ENCODE data around the gene SCARB2. TPM values are rescaled to one million over a fixed set of nuclear protein-coding genes. Genes with fewer than 3 reads are reported as not detected.

Gene SCARB2, protein sequence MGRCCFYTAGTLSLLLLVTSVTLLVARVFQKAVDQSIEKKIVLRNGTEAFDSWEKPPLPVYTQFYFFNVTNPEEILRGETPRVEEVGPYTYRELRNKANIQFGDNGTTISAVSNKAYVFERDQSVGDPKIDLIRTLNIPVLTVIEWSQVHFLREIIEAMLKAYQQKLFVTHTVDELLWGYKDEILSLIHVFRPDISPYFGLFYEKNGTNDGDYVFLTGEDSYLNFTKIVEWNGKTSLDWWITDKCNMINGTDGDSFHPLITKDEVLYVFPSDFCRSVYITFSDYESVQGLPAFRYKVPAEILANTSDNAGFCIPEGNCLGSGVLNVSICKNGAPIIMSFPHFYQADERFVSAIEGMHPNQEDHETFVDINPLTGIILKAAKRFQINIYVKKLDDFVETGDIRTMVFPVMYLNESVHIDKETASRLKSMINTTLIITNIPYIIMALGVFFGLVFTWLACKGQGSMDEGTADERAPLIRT
- 1 to 10 TPM; 7.0 to 8.2 TPM for total RNA-seq

DNA sequence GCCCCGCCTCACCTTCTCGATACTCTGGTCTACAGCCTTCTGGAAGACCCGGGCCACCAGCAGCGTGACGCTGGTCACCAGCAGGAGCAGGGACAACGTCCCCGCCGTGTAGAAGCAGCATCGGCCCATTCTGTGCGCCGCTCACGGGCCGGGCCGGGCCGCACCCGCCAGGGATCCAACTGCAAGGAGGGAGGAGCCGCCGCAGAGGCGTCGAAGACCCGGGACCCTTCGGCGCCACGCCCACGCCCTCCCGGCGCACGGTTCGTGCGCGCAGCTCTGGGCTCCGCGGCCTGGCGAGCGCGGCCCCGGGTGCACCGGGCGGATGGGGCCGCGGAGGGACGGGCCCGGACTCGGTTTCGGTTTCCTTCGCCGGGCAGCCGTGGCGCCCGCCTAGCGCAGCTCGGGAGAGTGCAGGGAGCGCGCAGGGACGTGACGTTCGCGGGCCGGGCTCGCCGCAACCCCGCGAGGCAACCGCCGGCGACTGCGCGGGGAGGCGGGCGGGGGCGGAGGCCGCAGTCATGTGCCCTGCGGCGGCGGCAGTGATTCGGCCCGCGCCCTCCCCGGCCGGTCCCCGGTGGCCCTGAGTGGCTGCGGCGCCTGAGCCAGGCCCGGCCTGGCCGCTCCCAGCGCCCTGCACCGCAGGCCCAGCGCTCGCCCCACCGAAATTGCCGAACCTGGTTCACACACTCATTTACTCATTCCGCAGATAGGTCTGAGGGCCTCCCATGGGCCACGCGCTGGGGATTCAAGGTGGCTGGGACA lies at the start of gene SCARB2:
Gene SCARB2 (minus strand): TSS at position 410 of the 762 bp plus-strand sequence. CDS start 281 bp downstream, at position 129.
- Mint-ChIP-seq H3K36me3 (no peaks in the 10 kb centered on the region), H3K9me3 (no peaks in the 10 kb centered on the region)
- POLR2A ChIA-PET = no interaction called here

DNA sequence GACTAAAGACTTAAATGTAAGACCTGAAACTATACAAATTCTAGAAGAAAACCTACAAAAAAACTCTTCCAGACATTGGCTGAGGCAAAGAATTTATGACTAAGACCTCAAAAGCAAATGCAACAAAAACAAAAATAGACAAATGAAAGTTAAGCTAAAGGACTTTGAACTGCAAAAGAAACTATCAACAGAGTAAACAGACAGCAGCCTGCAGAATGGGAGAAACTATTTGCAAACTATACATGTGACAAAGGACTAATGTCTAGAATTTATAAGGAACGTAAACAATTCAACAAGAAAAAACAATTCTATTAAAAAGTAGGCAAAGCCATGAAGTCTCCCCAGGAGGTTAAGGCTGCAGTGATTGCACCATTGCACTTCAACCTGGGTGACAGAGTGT lies 46.9 kb upstream of the SCARB2 start:
- H3K4me3 Mint-ChIP-seq = no peak overlapping the region
- POLR2A ChIA-PET = no interaction called here
- DNase-seq = no peak

More for the DNA sequence above, at the start of gene SCARB2:
- Mint-ChIP-seq H3K4me3 (peak within 1 kb of the TSS; percentile 70), H3K27me3 (no peaks in the 10 kb centered on the region), H3K4me1 (ENCODE audit: low read depth) (peaks cover 25% of the 10 kb centered on the region), H3K27ac (peak within 1 kb of the TSS; percentile 44)
- CTCF ChIA-PET = interaction anchor here (1.1 to 2.9 kb wide), 3 partner anchors 34 to 291 kb away, joined by 3 to 14 read pairs (median 5); no protein-coding TSS in a partner anchor
- DNase-seq = peak; percentile 75
- intact Hi-C loops (cut with micrococcal nuclease) = loop anchor here (1.0 to 10.0 kb wide), 4 partner anchors 66 to 864 kb away; partner anchors contain the start of genes CCNI, NUP54, RCHY1 and THAP6

DNA sequence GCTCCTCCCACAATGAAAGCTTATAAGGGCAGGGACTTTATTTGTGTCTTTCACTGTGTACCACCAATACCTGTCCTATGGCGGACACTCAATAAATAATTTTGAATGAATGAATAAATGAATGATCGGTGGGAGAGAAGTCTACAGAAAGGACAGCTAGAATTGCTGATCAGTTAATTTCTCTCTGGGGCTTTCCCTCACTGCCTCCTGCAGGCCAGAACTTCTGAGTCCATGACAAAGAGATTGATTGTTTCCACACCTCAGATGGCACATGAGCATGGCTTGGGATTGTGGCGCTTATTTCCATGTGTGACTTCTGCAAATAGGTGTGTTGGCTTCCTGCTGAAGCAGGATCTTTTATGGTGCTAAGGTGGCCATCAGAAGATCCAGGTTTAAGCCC lies 44.2 kb upstream of the SCARB2 start:
- no peaks in the 10 kb centered on the region for H3K36me3 Mint-ChIP-seq
- DNase-seq = no peak
- H3K4me3 Mint-ChIP-seq = no peak overlapping the region
- H3K27me3 Mint-ChIP-seq = peaks cover 26% of the 10 kb centered on the region
- ChIA-PET CTCF (interaction anchor here (1.0 kb wide), 1 partner anchor 120 kb away, joined by 3 read pairs; no protein-coding TSS in a partner anchor), POLR2A (no interaction called here)
- no peaks in the 10 kb centered on the region for H3K4me1 Mint-ChIP-seq (ENCODE audit: low read depth)
- H3K27ac Mint-ChIP-seq = no peak overlapping the region
- intact Hi-C loops (cut with micrococcal nuclease) = no loop called here
- H3K9me3 Mint-ChIP-seq = no peaks in the 10 kb centered on the region

More for the DNA sequence above, 46.9 kb upstream of the SCARB2 start:
- Mint-ChIP-seq H3K4me1 (ENCODE audit: low read depth) (no peaks in the 10 kb centered on the region), H3K9me3 (no peaks in the 10 kb centered on the region), H3K27me3 (peaks cover 11% of the 10 kb centered on the region), H3K36me3 (no peaks in the 10 kb centered on the region), H3K27ac (no peak overlapping the region)
- intact Hi-C loops (cut with micrococcal nuclease) = no loop called here
- CTCF ChIA-PET = interaction anchor here (0.5 to 1.2 kb wide), 2 partner anchors 9 to 117 kb away, joined by 3 read pairs; no protein-coding TSS in a partner anchor

DNA sequence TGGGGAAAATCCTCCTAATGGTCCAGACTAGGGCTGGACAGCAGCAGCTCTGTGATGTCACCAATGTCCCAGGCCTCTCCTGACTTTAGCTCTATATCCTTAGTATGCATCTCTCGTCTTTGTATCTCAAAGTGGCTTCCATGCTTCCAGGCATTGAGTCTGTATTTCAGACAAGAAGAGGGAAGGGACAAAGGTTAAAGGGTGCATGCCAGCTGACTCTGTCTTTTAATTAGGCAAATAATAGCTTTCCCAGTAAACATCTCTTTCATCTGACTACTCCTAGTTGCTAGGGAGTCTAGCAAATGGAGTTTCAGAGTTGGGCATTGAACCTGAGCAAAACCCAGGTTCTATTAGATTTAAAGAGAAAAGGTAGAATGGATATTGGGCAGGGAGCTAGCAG lies 43.3 kb upstream of the SCARB2 start:
- POLR2A ChIA-PET = no interaction called here
- no peaks in the 10 kb centered on the region for H3K4me1 Mint-ChIP-seq (ENCODE audit: low read depth)
- no peak overlapping the region for H3K27ac Mint-ChIP-seq
- no peak for DNase-seq
- no peaks in the 10 kb centered on the region for H3K36me3 Mint-ChIP-seq
- CTCF ChIA-PET = interaction anchor here (1.4 kb wide), 1 partner anchor 77 kb away, joined by 3 read pairs; no protein-coding TSS in a partner anchor
- H3K4me3 Mint-ChIP-seq = no peak overlapping the region
- no peaks in the 10 kb centered on the region for H3K9me3 Mint-ChIP-seq
- peaks cover 33% of the 10 kb centered on the region for H3K27me3 Mint-ChIP-seq
- intact Hi-C loops (cut with micrococcal nuclease) = no loop called here

DNA sequence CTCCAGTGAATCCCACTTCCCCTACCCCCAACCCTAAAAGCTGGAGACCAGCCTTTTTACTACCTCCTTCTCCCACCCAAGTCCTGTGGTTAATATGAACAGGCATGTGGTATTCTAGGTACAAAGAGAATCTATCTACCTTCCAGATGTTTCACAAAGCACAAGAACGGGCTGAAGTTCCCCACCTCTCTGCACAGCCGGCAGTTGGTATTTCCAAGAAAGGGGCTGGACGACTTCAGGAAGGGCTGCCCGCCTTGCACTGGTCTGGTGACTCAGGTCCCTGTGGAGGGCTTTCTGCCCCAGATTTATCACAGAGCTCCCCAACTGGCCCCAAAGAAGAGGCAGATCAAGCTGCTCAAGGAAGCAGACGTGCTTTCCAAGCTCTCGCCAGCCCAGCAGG lies 42.4 kb upstream of the SCARB2 start:
- intact Hi-C loops (cut with micrococcal nuclease) = no loop called here
- Mint-ChIP-seq H3K9me3 (no peaks in the 10 kb centered on the region), H3K36me3 (no peaks in the 10 kb centered on the region), H3K27me3 (peaks cover 38% of the 10 kb centered on the region), H3K4me3 (no peak overlapping the region), H3K4me1 (ENCODE audit: low read depth) (peaks cover 5% of the 10 kb centered on the region), H3K27ac (no peak overlapping the region)
- ChIA-PET CTCF (interaction anchor here (1.4 to 1.7 kb wide), 2 partner anchors 76 to 122 kb away, joined by 3 to 6 read pairs; no protein-coding TSS in a partner anchor), POLR2A (no interaction called here)
- no peak for DNase-seq

DNA sequence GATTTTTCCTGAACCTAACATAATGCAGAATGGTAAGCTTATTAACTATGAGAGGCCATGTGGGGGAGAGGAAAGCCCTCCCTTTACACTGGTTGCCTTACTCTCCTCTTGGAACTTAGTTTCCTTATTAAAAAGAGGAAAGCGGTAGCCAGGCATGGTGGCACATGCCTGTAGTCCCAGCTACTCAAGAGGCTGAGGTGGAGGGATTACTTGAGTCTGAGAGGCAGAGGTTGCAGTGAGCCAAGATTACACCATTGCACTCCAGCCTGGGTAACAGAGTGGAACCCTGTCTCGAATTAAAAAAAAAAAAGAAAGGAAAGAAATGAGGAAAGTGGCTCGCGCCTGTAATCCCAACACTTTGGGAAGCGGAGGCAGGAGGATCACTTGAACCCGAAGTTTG lies 39.9 kb upstream of the SCARB2 start:
- H3K27me3 Mint-ChIP-seq = peaks cover 52% of the 10 kb centered on the region
- DNase-seq = no peak
- H3K36me3 Mint-ChIP-seq = no peaks in the 10 kb centered on the region
- no peaks in the 10 kb centered on the region for H3K9me3 Mint-ChIP-seq
- peaks cover 8% of the 10 kb centered on the region for H3K4me1 Mint-ChIP-seq (ENCODE audit: low read depth)
- no peak overlapping the region for H3K27ac Mint-ChIP-seq
- H3K4me3 Mint-ChIP-seq = no peak overlapping the region
- intact Hi-C loops (cut with micrococcal nuclease) = loop anchor here (5.0 kb wide), 3 partner anchors 54 to 124 kb away; partner anchors contain the start of gene STBD1
- CTCF ChIA-PET = interaction anchor here (1.3 to 2.1 kb wide), 2 partner anchors 9 to 124 kb away, joined by 4 to 10 read pairs; no protein-coding TSS in a partner anchor
- POLR2A ChIA-PET = no interaction called here

DNA sequence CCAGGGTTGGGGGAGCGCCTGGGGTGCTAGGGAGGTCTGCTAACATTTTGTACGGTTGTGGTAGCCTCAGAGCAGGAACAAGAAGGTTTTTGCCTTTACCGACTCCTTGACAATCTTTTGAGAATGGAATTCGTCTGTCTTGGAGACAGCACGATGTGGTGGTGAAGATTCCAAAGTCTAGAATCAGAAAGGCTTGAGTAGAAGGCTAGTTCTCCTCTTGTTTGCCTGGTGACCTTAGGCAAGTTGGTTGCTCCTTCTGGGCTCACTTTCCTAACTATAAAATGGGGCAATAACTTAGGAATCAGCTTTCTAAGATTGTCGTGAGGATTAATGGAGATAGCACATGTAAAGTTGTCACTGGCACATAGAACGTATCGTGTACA lies 38.6 kb upstream of the SCARB2 start:
- Mint-ChIP-seq H3K9me3 (no peaks in the 10 kb centered on the region), H3K36me3 (no peaks in the 10 kb centered on the region), H3K4me1 (ENCODE audit: low read depth) (peaks cover 8% of the 10 kb centered on the region), H3K27me3 (peaks cover 54% of the 10 kb centered on the region), H3K4me3 (no peak overlapping the region), H3K27ac (no peak overlapping the region)
- ChIA-PET POLR2A (no interaction called here), CTCF (interaction anchor here (1.1 to 2.1 kb wide), 2 partner anchors 73 to 126 kb away, joined by 3 to 10 read pairs; no protein-coding TSS in a partner anchor)
- intact Hi-C loops (cut with micrococcal nuclease) = loop anchor here (5.0 kb wide), 3 partner anchors 55 to 125 kb away; partner anchors contain the start of gene STBD1
- DNase-seq = no peak

DNA sequence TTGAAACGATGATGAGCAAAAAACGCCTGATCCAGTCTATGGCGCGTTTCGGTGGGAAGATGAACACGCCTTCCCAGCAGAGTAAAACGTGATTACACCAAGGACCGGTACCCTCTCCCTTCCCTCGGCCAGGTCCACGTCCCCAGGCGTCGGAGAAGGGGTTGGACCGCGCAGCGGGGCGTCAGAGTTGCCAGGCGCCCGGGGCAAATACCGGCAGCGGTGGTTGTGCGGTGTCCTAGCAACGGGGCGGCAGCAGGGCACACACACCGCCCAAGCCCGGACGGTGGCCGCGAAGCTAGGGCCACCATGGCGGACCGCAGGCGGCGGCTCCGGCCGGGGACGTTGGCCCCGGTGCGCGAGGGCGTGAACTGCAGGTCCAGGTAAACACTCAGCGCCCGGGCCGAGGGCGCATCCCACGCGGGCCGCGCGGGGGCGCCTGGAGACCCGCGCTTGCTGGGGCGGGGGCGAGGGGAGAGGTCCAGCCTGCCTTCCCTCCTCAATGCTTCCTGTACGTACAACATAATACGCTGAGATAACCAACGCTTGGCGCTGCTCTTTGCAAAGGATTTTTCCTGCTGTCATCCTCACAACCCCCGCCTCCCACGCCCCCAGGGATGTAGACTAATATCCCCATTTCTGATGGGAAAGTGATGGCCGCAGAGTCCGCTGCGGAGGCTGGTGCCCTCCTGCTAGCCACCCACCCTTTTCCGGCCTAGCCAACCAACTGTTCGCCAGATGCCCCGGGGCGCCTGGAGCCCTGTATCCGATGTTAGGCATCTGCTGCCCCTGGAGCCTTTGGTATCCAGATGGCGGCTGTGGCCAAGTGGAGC lies 38.0 kb upstream of the SCARB2 start, which contains the start of gene FAM47E:
Gene FAM47E (plus strand): TSS at position 281 of the 830 bp plus-strand sequence. CDS start 26 bp downstream, at position 307.
- Mint-ChIP-seq H3K27ac (no peak within 1 kb of the TSS), H3K4me3 (peak within 1 kb of the TSS; percentile 69), H3K36me3 (no peaks in the 10 kb centered on the region), H3K27me3 (peaks cover 53% of the 10 kb centered on the region), H3K9me3 (no peaks in the 10 kb centered on the region), H3K4me1 (ENCODE audit: low read depth) (peaks cover 8% of the 10 kb centered on the region)
- intact Hi-C loops (cut with micrococcal nuclease) = loop anchor here (5.0 kb wide), 3 partner anchors 56 to 126 kb away; partner anchors contain the start of gene STBD1
- POLR2A ChIA-PET = no interaction called here
- peak; percentile 55 for DNase-seq
- CTCF ChIA-PET = interaction anchor here (0.8 to 2.1 kb wide), 4 partner anchors 11 to 126 kb away, joined by 3 to 10 read pairs (median 4); no protein-coding TSS in a partner anchor

DNA sequence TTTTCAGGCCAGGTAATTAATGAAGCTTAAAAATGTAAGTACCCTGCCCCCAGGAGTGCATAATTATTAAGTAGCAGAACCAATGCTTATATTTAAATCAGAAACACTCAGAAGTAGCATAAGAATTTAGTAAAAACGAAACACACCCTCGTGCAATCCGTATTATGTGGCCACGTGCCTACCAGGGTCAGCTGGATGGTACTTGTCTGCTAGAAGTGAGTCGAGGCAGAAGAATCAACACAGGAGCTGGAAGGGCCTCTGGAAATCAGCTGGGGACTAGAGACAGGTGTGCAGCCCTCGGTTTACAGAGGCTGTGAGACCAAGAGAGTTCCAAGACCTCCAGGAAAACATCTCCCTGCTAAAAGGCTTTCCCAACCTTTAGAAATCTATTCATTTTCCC lies 37.3 kb upstream of the SCARB2 start:
- CTCF ChIA-PET = interaction anchor here (0.8 to 1.4 kb wide), 3 partner anchors 11 to 127 kb away, joined by 3 to 6 read pairs (median 5); no protein-coding TSS in a partner anchor

DNA sequence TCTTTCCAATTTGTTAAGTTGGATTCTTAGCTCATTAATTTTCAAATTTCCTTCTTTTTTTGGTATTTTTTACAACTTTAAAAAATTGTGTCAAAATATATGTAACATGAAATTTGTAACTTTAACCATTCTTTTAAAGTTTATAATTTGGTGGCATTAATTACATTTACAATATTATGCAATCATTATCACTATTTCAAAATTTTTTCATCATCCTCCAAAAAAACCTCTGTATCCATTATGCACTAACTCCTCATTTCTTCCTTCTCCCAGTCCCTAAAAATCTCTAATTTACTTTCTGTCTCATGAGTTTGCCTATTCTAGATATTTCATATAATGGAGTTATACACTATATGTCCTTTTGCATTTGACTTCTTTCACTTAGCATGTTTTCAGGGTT lies 33.2 kb upstream of the SCARB2 start:
- no peak overlapping the region for H3K27ac Mint-ChIP-seq
- peaks cover 33% of the 10 kb centered on the region for H3K27me3 Mint-ChIP-seq
- ChIA-PET POLR2A (no interaction called here), CTCF (no interaction called here)
- H3K4me3 Mint-ChIP-seq = no peak overlapping the region
- peaks cover 8% of the 10 kb centered on the region for H3K4me1 Mint-ChIP-seq (ENCODE audit: low read depth)
- no peaks in the 10 kb centered on the region for H3K9me3 Mint-ChIP-seq
- H3K36me3 Mint-ChIP-seq = no peaks in the 10 kb centered on the region
- intact Hi-C loops (cut with micrococcal nuclease) = no loop called here
- DNase-seq = no peak

More for the DNA sequence above, 37.3 kb upstream of the SCARB2 start:
- Mint-ChIP-seq H3K27ac (no peak overlapping the region), H3K9me3 (no peaks in the 10 kb centered on the region), H3K36me3 (no peaks in the 10 kb centered on the region), H3K27me3 (peaks cover 49% of the 10 kb centered on the region), H3K4me1 (ENCODE audit: low read depth) (peaks cover 8% of the 10 kb centered on the region), H3K4me3 (peak overlapping the region; percentile 69)
- POLR2A ChIA-PET = interaction anchor here (0.5 kb wide), 1 partner anchor 338 kb away, joined by 4 read pairs; no protein-coding TSS in a partner anchor
- intact Hi-C loops (cut with micrococcal nuclease) = loop anchor here (5.0 kb wide), 3 partner anchors 56 to 126 kb away; partner anchors contain the start of gene STBD1
- DNase-seq = peak; percentile 23

DNA sequence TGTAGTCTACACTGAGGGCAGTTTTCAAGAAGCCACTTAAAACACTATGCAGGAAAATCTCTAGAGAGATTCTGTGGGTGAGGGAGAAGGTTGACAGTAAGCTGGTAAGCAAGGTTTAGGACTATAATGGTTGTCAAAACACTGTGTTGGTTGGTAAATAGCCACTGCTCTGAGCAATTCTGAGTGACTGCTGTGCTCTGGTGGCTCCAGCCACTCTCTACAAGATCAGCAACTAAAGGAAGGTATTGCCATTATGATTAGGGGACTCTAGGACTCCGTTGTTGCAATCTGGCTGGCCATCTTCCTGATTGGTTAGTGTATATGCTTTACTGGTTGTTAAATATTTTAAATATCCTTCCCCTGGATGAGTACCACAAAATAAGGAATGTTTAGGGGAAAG lies 32.4 kb upstream of the SCARB2 start:
- no peak overlapping the region for H3K27ac Mint-ChIP-seq
- H3K9me3 Mint-ChIP-seq = no peaks in the 10 kb centered on the region
- ChIA-PET CTCF (no interaction called here), POLR2A (no interaction called here)
- H3K4me3 Mint-ChIP-seq = no peak overlapping the region
- peaks cover 29% of the 10 kb centered on the region for H3K27me3 Mint-ChIP-seq
- intact Hi-C loops (cut with micrococcal nuclease) = no loop called here
- no peak for DNase-seq
- peaks cover 4% of the 10 kb centered on the region for H3K4me1 Mint-ChIP-seq (ENCODE audit: low read depth)
- no peaks in the 10 kb centered on the region for H3K36me3 Mint-ChIP-seq
